ENCODE results near the gene SEBOX.

Gene SEBOX

GRCh38 chr17:28365487-28365886, 488 bp upstream of the SEBOX start:
- Histone ChIP-seq H3K9me3 (ENCODE audit: low read length) (no peaks in the 10 kb centered on the region), H3K27ac (ENCODE audit: low read depth, low read length, poor library complexity, severe bottlenecking) (no peak overlapping the region), H3K9me2 (ENCODE audit: low read depth, low read length) (no peaks in the 10 kb centered on the region), H3K79me2 (ENCODE audit: insufficient read depth, low read length) (no peaks in the 10 kb centered on the region), H2AFZ (ENCODE audit: low read length) (no peak overlapping the region), H3K9ac (ENCODE audit: low read length) (no peak overlapping the region), H4K20me1 (ENCODE audit: insufficient read depth, low read length) (no peaks in the 10 kb centered on the region), H3K27me3 (ENCODE audit: insufficient read depth, low read length) (no peaks in the 10 kb centered on the region), H3K4me2 (ENCODE audit: low read length) (no peak overlapping the region), H3K36me3 (ENCODE audit: insufficient read depth, low read length) (peaks cover 29% of the 10 kb centered on the region), H3F3A (ENCODE audit: insufficient read depth, low read length) (no peaks in the 10 kb centered on the region; the same call in 1 of the 2 replicates), H3K4me3 (ENCODE audit: low read depth, low read length, poor library complexity, severe bottlenecking) (no peak overlapping the region), H3K4me1 (ENCODE audit: insufficient read depth, low read length, severe bottlenecking) (no peaks in the 10 kb centered on the region)
- TF ChIP-seq, protein P1, sequence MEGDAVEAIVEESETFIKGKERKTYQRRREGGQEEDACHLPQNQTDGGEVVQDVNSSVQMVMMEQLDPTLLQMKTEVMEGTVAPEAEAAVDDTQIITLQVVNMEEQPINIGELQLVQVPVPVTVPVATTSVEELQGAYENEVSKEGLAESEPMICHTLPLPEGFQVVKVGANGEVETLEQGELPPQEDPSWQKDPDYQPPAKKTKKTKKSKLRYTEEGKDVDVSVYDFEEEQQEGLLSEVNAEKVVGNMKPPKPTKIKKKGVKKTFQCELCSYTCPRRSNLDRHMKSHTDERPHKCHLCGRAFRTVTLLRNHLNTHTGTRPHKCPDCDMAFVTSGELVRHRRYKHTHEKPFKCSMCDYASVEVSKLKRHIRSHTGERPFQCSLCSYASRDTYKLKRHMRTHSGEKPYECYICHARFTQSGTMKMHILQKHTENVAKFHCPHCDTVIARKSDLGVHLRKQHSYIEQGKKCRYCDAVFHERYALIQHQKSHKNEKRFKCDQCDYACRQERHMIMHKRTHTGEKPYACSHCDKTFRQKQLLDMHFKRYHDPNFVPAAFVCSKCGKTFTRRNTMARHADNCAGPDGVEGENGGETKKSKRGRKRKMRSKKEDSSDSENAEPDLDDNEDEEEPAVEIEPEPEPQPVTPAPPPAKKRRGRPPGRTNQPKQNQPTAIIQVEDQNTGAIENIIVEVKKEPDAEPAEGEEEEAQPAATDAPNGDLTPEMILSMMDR (IDR thresholded peaks at IDR 0.05; ENCODE audit: low read length) = no peak
- no peak for TF ChIP-seq EZH2 (IDR thresholded peaks at IDR 0.05; ENCODE audit: borderline replicate concordance, low read length)

DNA sequence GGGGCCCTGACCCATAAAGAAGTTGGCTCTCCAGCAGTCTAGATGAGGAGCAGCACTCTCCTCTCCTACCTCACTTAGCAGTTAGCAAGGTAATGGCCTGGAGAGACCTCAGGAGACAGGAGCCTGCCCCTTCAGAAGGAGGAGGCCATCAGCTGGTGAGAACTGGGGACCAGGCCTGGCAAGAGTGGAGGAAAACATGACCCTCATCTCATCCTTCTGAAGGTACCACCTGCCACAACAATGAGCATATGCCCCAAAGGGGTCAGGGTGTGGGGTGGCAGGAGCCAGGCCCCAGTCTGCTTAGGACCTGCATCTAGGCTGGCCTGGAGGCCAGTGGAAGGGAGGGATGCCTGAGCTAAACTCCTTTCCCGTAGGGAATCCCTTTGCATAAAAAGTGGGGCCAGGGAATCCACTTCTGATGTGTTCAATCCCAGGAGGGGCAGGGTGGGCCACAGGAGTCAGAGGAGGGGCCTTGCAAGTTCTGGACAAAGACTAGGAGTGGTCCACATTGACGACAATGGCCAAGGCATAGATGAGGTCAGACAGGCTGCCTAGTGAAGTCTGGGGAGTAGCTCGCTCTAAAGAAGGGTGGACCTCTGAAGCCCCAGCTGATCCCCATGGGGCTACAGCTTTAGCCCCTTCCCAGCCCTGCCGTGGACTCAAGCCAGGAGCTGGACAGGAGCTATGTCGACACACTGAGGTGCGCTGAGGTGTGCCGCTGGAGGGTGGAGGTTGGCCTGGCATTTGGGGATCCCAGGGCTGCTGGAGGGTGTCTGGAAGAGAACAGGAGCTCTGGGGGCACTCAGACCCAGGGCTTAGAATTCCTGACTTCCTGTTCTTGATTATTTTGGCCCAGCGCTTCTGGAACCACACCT, 986 bp downstream of the SEBOX start:
- H4K20me1 ChIP-seq (ENCODE audit: insufficient read depth, low read length) = no peaks in the 10 kb centered on the region
- no peak overlapping the region for H3K4me2 ChIP-seq (ENCODE audit: low read length)
- H3K36me3 ChIP-seq (ENCODE audit: insufficient read depth, low read length) = peaks cover 40% of the 10 kb centered on the region
- H3F3A ChIP-seq (ENCODE audit: insufficient read depth, low read length) = no peaks in the 10 kb centered on the region
- no peaks in the 10 kb centered on the region for H3K9me3 ChIP-seq (ENCODE audit: low read length)
- no peak overlapping the region for H2AFZ ChIP-seq (ENCODE audit: low read length)
- no peak overlapping the region for H3K27ac ChIP-seq (ENCODE audit: low read depth, low read length, poor library complexity, severe bottlenecking)
- H3K4me1 ChIP-seq (ENCODE audit: insufficient read depth, low read length, severe bottlenecking) = no peaks in the 10 kb centered on the region
- no peaks in the 10 kb centered on the region for H3K79me2 ChIP-seq (ENCODE audit: insufficient read depth, low read length)
- H3K27me3 ChIP-seq (ENCODE audit: insufficient read depth, low read length) = no peaks in the 10 kb centered on the region
- no peak for TF ChIP-seq EZH2 (IDR thresholded peaks at IDR 0.05; ENCODE audit: borderline replicate concordance, low read length)
- TF ChIP-seq, protein P1 (IDR thresholded peaks at IDR 0.05; ENCODE audit: low read length) = no peak
- H3K9me2 ChIP-seq (ENCODE audit: low read depth, low read length) = no peaks in the 10 kb centered on the region
- no peak overlapping the region for H3K9ac ChIP-seq (ENCODE audit: low read length)
- no peak overlapping the region for H3K4me3 ChIP-seq (ENCODE audit: low read depth, low read length, poor library complexity, severe bottlenecking)

DNA sequence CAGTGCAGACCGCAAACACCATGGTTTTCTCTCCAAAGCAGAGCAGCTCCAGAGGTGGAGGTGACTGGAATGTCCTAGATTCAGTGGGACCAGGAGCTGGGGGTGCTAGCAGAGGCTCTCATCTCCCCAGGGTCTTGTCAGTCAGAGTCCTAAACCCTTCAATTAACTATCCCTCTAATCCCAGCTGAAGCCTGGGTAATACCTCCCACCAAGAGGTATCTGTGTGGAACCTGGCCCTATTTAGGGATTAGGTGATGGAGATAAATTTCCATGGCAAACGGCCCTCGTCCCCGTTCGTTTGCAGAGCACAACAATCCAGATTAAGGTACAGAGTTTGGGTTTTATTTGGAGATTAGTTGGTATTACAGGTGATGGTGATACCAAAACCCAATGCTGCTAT, 1.8 kb downstream of the SEBOX start:
- H3K79me2 ChIP-seq (ENCODE audit: insufficient read depth, low read length) = peaks cover 2% of the 10 kb centered on the region; the same call in 1 of the 2 replicates
- no peak for TF ChIP-seq EZH2 (IDR thresholded peaks at IDR 0.05; ENCODE audit: borderline replicate concordance, low read length)
- TF ChIP-seq, protein P1 (IDR thresholded peaks at IDR 0.05; ENCODE audit: low read length) = no peak

More for the DNA sequence above, 1.8 kb downstream of the SEBOX start:
- no peaks in the 10 kb centered on the region for H3K27me3 ChIP-seq (ENCODE audit: insufficient read depth, low read length)
- H3F3A ChIP-seq (ENCODE audit: insufficient read depth, low read length) = no peaks in the 10 kb centered on the region
- no peak overlapping the region for H3K4me2 ChIP-seq (ENCODE audit: low read length)
- H3K4me1 ChIP-seq (ENCODE audit: insufficient read depth, low read length, severe bottlenecking) = peaks cover 6% of the 10 kb centered on the region
- H2AFZ ChIP-seq (ENCODE audit: low read length) = no peak overlapping the region
- H3K36me3 ChIP-seq (ENCODE audit: insufficient read depth, low read length) = peaks cover 41% of the 10 kb centered on the region
- no peak overlapping the region for H3K9ac ChIP-seq (ENCODE audit: low read length)
- no peaks in the 10 kb centered on the region for H3K9me3 ChIP-seq (ENCODE audit: low read length)
- no peak overlapping the region for H3K4me3 ChIP-seq (ENCODE audit: low read depth, low read length, poor library complexity, severe bottlenecking)
- no peak overlapping the region for H3K27ac ChIP-seq (ENCODE audit: low read depth, low read length, poor library complexity, severe bottlenecking)
- no peaks in the 10 kb centered on the region for H4K20me1 ChIP-seq (ENCODE audit: insufficient read depth, low read length)
- no peaks in the 10 kb centered on the region for H3K9me2 ChIP-seq (ENCODE audit: low read depth, low read length)
